Glomerular visceral epithelial cell (primary cell): Measurements from ENCODE around the gene CPB1.

ENCODE experiments used
- DNase-seq: peaks from one replicate; pipeline ENCODE4 v3.0.0-alpha.2; 2016; ENCODE audit errors: extremely low spot score

Gene CPB1

DNA sequence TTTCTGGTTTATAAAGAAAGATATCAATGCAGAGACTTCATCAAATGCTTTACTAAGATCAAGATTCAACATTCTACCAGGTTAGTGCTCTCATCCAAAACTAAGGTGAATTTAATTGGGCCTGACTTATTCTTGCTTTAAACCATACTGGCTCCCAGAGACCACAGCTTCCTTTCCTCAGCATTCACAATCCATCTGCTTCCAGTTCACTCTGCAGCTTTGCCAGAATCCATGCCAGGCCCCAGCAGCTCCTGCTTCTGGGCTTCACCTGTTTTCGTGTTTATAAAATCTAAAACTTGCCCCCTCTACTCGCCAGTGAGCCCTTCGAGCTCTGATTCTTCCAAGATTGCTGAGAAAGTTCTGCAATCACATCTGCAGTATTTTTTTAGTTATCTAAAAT lies 2.3 kb downstream of the CPB1 start:
- DNase-seq, result no peak

DNA sequence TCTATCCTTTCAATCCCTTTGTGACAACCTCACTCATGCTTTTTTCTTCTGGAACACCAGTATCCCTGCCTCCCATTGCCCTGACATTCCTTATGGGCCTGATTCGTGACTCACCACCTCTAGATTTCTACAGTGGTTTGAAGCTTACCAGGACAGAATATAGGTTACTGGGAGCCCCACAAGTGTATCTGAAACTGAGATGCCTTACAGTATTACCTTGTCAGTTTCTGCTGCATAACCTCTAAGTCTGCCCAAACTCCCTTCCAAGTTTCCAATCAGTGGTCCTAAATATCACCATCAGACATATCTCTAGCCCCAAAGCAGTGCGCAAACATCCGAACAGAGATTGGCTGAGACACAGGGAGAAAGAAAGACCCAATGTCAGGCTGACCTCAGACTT lies 5.6 kb downstream of the CPB1 start:
- DNase-seq, result peak; percentile 9

GRCh38 chr3:148839805-148840204 lies 12.2 kb downstream of the CPB1 start:
- DNase-seq, result no peak

- DNase-seq, result no peak
These were observed 12.8 kb downstream of the CPB1 start for GRCh38 chr3:148840451-148840850.

DNA sequence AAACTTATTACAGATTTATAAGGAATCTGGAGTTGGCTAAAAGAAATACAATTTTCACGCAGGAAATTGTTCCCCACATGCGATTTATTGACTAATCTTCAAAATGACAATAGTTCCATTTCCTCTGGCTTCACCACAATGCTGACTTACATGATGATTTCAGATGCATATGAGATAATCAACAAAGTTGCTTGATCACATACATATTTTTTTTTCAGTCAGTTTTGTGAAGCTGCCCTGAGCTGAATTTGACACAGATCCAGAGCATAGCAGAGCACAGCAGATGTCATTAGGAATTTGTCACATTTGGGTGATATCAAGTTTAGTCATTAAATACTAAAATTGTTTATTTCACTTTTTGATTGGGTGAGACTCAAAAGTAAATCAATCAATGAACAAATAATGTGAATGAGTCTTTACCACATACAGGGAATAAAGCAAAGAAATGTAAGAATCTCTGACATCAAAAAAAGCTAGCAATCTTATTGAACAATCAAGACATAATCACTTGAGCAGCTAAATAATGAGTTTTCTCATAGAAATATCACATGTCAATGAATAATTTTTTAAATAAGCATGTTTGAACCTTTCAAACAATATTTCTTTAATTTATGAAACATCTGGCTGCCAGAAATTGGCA lies 18.3 kb downstream of the CPB1 start:
- DNase-seq, result no peak

- no peak for DNase-seq
These were observed 19.7 kb downstream of the CPB1 start for GRCh38 chr3:148847351-148847750.

- DNase-seq, result no peak
These were observed 20.8 kb downstream of the CPB1 start for GRCh38 chr3:148848410-148848809.

GRCh38 chr3:148852271-148852992 lies 24.8 kb downstream of the CPB1 start:
- no peak for DNase-seq

DNA sequence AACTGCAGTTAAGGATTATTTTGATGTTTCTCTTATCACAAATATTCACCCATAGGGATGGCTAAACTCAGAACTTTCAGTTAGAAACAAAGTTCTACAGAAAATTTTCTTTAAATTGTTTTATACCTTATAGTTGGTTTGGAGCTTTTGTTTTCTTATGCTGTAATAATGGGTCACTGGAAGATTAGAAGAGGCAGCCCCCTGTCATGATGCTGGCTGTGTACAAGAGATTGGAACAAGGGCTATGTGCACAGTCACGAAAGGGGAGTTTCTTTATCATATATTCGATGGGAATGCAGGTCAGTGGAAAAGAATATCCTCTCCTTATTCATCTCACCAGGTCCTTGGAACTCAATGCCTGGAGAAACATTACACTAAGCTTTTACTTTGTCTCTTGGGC lies 25.5 kb downstream of the CPB1 start:
- no peak for DNase-seq

- no peak for DNase-seq
These were observed 26.4 kb downstream of the CPB1 start for GRCh38 chr3:148854061-148854460.

DNA sequence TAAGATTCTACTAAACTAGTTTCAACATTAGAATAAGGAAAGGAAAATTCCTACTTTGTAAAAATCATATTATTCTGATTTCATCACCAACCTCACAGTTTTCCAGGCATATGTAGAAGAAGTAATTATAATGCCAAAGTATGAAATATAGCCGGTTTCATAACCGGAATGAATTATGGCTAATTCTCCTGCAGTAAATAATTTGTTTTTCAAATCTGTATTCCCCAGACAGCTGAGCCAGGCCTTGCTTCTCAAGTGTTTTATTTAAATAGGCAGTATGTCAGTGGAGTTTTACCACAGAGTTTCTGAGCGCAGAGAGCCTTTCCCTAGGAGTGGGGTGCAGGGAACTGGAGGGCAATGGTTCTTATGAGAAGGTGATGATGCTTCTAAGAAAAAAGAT lies 28.8 kb downstream of the CPB1 start:
- no peak for DNase-seq

DNA sequence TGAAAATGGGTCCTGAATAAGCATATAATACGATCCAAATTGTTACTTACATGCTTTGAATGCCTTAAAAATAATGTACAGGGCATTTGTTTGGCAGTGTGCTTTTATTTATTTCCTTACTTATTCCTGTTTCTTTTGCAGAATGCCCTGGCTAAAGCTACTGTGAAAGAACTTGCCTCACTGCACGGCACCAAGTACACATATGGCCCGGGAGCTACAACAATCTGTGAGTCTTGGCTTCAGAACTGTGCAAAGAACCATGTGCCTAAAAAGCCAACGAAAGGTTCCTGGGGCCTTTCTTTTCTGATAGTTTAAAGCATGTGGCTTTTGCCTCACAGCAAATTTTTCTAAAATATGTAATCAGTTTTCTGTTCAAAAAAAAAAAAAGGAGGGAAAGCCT lies 29.7 kb downstream of the CPB1 start:
- DNase-seq, result no peak

DNA sequence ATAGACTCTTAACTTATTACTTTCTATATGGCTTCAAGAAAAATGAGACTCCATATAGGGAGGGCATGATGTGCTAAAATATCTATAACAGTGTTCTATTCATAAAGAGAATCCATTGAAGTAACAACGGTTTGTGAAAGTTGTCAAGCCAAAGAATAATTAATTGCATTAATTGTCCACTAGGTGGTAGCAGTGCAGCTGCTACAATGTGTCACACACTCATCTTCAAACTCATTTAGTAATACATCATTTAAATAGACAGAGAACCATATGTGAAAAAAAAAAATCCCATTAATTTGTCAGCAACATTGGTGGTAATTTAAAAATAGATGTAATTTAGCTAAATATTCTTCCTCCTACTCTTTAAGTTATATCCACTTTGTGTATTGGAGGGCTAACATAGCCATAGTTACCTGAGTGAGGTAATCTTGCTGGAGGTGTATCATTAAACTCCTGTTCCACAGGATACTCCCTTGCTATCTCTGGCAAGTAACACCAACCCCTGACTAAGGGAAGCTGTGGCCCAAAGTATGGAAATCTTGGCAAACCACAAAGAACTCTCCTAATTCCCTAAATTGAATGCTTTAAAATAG lies 33.8 kb downstream of the CPB1 start:
- peak; percentile 44 for DNase-seq

- no peak for DNase-seq
These were observed 35.7 kb downstream of the CPB1 start for GRCh38 chr3:148863297-148863696.

DNA sequence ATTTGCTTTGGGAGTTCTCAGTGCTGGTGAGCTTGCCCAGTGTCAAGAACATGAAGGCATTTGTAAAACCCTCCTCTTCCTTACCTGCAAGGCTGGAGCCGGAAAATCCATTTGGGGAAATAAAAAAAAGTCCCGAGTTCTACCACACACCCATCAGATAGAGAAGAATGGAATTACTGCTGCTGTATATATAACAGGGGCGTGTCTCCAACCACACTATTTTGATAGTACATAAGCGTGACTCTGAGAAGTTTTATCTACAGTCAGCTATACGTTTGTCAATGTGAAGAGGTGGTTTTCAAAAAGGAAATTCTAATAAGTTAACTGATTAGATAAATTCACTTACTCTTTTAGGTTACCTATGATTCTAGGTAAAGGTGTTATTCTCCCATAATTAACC lies 36.2 kb downstream of the CPB1 start:
- DNase-seq, result no peak

- no peak for DNase-seq
These were observed 37.4 kb downstream of the CPB1 start, which contains the start of gene CPA3 for GRCh38 chr3:148865049-148865448. Gene CPA3 (plus strand): TSS chr3:148865296. CDS start chr3:148865308, 12 bp downstream.

DNA sequence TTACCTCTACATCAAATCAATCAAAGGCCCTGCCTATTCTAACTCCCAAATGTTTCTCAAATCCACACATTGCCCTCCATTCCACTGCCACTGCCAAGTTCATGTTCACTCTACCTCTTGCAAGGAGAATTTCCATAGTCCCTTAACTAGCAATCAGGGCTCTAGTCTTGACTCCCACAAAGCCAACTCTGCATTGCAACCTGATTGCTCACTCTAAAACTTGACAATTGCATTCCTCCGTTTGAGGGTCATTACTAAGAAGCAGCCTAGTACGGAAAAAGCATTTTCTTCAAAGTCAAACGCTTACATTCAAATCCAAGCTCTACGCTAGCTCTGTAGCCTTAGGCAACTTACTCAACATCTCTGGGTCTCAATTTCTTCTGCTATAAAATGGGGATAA lies 38.6 kb downstream of the CPB1 start:
- DNase-seq, result peak; percentile 43

GRCh38 chr3:148873270-148873927 lies 45.8 kb downstream of the CPB1 start:
- DNase-seq, result no peak

- no peak for DNase-seq
These were observed 46.4 kb downstream of the CPB1 start for GRCh38 chr3:148873977-148874376.

- no peak for DNase-seq
These were observed 50.5 kb downstream of the CPB1 start for GRCh38 chr3:148878095-148878494.

DNA sequence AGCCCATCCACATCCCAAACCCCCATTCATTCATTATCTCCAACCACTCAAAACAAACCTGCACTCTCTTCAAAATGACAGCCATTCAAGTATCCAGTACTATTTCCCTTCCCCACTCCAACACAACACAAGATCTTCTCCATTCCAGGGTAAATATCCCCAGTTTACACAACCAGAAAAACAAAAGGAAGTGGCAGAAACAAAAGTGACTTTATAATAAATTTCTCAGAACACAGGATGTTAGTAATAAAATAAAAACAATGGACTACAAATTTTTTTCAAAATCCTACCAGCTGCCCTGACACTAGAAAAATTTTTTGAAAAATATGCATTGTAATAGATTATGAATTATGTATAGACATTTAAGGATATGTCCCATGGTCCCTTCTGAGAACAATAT lies 51.6 kb downstream of the CPB1 start:
- DNase-seq, result no peak

- peak; percentile 20 for DNase-seq
These were observed 53.1 kb downstream of the CPB1 start for GRCh38 chr3:148880681-148881080.

DNA sequence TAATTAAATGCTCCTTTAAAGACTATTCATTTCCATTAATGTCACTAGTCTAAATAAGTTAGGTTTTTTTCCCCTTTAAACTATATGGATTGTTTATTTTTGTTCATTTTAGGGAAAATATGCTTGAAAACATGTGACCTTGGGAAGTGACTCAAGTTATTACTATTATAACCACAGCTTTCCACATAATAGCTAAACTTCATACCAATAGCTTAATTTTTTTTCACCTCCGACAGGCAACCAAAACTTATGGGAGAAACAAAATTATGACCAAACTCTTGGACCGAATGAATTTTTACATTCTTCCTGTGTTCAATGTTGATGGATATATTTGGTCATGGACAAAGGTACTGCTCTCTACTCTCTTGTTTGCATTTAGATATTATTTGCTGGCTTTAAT lies 53.7 kb downstream of the CPB1 start:
- no peak for DNase-seq
